Right lobe of liver (tissue), 6 donors: ENCODE data around the gene IRF2. TPM values are rescaled to one million over a fixed set of nuclear protein-coding genes. Genes with fewer than 3 reads are reported as not detected.
A peak's percentile ranks its signal among the peaks of the same experiment; 100 is the strongest.

Experiments used
- ATAC-seq, 4 donors: fragments of 200-7000 bp; cut with Tn5 transposase; one replicate each; pipeline ENCODE4 v1.9.1; 2020; ENCODE audit warnings: mild to moderate bottlenecking in 4 of 4, moderate library complexity in 4 of 4
- DNase-seq, 3 donors: peaks; one replicate each; pipeline ENCODE4 v3.0.0-alpha.2; 2020
- H3K27ac ChIP-seq, 3 donors: fragments of 200-600 bp; one replicate each; pipeline ENCODE4 v1.8.0; 2022
- H3K27me3 ChIP-seq, 2 donors: fragments of 200-600 bp; one replicate each; pipeline ENCODE4 v1.8.0; 2022
- H3K36me3 ChIP-seq, 4 donors: fragments of 200-600 bp; sonication (generic) in 1 of 4; one replicate each; pipeline versions ENCODE4 v1.5.1 to v1.8.0; 2017 to 2022; ENCODE audit warnings: control low read depth in 1 of 4
- H3K4me1 ChIP-seq, 4 donors: fragments of 200-600 bp; sonication (generic) in 1 of 4; one replicate each; pipeline versions ENCODE4 v1.5.1 to v1.8.0; 2017 to 2022; ENCODE audit warnings: control low read depth in 1 of 4
- H3K4me3 ChIP-seq, 3 donors: fragments of 200-600 bp; one replicate each; pipeline ENCODE4 v1.8.0; 2022
- H3K9me3 ChIP-seq, 4 donors: fragments of 200-600 bp; sonication (generic) in 1 of 4; one replicate each; pipeline versions ENCODE4 v1.5.1 to v1.8.0; 2017 to 2022; ENCODE audit warnings: control low read depth in 1 of 4
- POLR2A ChIP-seq: fragments of 450-650 bp; IDR thresholded peaks from one replicate; pipeline ENCODE4 v1.6.1; 2017; ENCODE audit warnings: antibody characterized with exemption, mild to moderate bottlenecking
- WGBS: methylation state at CpG from one replicate; pipeline ENCODE4 v1.1.6; 2018; ENCODE audit warnings: low coverage, low lambda C conversion rate; ENCODE audit not compliant: insufficient coverage; ENCODE audit errors: missing lambda C conversion rate; 5-methylcytosine and 5-hydroxymethylcytosine counted together
- intact Hi-C, 2 donors: fragments of 100-400 bp; cut with DNase I; formaldehyde crosslinking; loops; one replicate each; pipeline versions ENCODE4 v1.11.2 to v1.14.1; 2022
- total RNA-seq, 6 experiments: library from RNA; depleted of rRNA in 2 of 6; stranded (reverse); fragments of >200 nt in 2 of 6; fragmentation: NEBNext Ultra II Directional in 3 of 6; extraction: Animal tissue kit (Norgen Biotek cat#: 25700) in 3 of 6; gene quantifications; one replicate each; pipeline versions ENCODE4 v1.1.0 to v1.2.4, GENCODE V29; 2016 to 2023
- TF ChIP-seq, protein P1 (sequence below), 4 donors: fragments of 200-600 bp in 3 of 4; fragments of 450-650 bp in 1 of 4; IDR thresholded peaks; one replicate each; pipeline versions ENCODE4 v1.5.1 to v1.8.0; 2016 to 2022; ENCODE audit warnings: antibody characterized with exemption in 4 of 4, mild to moderate bottlenecking in 2 of 4
- donor health status: DM: no; HTN: yes; CAD: no.
- donor health status: DM: no; HTN: no; CAD: no.
- donor health status: DM: no; HTN: no; CAD: no.
- donor health status: DM: no; HTN: yes; CAD: no.
- donor health status: DM: no; HTN: yes; CAD: no.

Gene IRF2
- total RNA-seq, 6 experiments from 2014 or later: 16.9 to 29.0 (median 21.3) TPM

DNA sequence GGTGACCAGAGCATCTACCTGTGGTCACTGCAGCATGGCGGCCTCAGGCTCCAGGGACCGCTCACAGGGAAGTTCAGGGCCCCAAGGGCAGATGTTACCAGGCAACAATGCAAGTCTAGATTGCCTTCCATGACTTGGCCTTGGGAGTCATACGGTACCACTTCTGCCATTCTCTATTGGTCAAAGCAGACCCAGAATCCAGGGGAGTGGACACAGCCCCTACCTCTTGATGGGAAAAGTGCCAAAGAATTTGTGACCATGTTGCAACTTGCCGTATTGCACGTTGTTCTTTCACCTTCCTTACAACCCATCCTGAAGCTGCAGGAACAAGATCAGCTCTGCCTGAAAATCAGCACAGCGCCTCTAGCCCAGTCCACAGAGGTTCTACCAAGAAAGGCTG is 111.1 kb downstream of the IRF2 start:
- Histone ChIP-seq H3K27me3 (no peaks in the 10 kb centered on the region), H3K4me1 (peaks cover 0 to 22% (median 7%) of the 10 kb centered on the region in 4 donors), H3K27ac (no peak overlapping the region), H3K36me3 (no peaks in the 10 kb centered on the region), H3K4me3 (no peak overlapping the region), H3K9me3 (no peaks in the 10 kb centered on the region)
- DNase-seq (no peak), ATAC-seq (no peak)
- TF ChIP-seq, protein P1, sequence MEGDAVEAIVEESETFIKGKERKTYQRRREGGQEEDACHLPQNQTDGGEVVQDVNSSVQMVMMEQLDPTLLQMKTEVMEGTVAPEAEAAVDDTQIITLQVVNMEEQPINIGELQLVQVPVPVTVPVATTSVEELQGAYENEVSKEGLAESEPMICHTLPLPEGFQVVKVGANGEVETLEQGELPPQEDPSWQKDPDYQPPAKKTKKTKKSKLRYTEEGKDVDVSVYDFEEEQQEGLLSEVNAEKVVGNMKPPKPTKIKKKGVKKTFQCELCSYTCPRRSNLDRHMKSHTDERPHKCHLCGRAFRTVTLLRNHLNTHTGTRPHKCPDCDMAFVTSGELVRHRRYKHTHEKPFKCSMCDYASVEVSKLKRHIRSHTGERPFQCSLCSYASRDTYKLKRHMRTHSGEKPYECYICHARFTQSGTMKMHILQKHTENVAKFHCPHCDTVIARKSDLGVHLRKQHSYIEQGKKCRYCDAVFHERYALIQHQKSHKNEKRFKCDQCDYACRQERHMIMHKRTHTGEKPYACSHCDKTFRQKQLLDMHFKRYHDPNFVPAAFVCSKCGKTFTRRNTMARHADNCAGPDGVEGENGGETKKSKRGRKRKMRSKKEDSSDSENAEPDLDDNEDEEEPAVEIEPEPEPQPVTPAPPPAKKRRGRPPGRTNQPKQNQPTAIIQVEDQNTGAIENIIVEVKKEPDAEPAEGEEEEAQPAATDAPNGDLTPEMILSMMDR (IDR thresholded peaks at IDR 0.05): no peak
- TF ChIP-seq POLR2A: no peak
- WGBS: 48% methylated on average over 3 of the region's 6 CpGs
- intact Hi-C loops: no loop called here

DNA sequence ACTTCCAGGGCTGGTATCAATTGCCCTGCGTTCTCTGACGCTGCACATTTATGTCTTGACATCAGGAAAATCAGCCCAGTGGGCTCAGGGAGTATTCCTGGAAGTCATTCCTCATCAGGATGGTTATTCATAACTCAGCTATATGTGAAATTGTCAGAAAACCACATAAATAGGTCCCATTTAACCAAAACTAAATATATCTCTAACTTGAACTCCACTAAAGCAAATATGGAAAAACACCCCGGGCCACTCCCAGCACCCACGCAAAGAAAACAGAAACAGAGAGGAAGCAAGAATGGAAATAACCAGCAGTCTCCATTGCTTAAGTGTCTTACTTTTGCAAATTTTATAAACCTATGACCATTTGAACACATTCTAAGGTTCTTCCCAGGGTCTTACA is 112.0 kb downstream of the IRF2 start:
- no peak overlapping the region for H3K4me3 ChIP-seq
- H3K27ac ChIP-seq: peak overlapping the region in 2 of 3 donors; percentile 17 to 36
- TF ChIP-seq POLR2A: no peak
- TF ChIP-seq, protein P1 (IDR thresholded peaks at IDR 0.05): no peak
- no peaks in the 10 kb centered on the region for H3K9me3 ChIP-seq
- intact Hi-C loops: no loop called here
- peaks cover 0 to 26% (median 9%) of the 10 kb centered on the region in 4 donors for H3K4me1 ChIP-seq
- H3K27me3 ChIP-seq: no peaks in the 10 kb centered on the region
- DNase-seq (no peak), ATAC-seq (no peak)
- WGBS: 57% methylated on average over 4 of the region's 4 CpGs
- no peaks in the 10 kb centered on the region for H3K36me3 ChIP-seq

DNA sequence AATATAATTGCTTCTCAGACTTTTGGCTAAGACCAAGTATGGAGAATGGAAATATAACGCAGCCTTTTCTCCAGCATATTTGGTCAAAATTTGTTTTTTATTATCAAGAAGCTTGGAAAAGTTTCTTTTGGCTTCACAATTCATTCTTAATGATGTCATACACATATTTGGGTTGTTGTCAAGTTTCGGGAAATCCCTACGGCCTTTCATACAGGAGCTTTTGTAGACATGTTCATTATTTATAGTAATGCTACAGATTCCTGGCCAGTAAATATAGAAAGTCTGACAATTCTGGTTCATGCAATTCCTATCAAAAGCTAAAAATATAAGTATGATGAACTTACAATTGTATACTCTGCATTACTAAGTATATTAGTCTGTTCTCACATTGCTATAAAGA is 112.9 kb downstream of the IRF2 start:
- WGBS: 71% methylated on average over 3 of the region's 3 CpGs
- no peak overlapping the region for H3K4me3 ChIP-seq
- no peaks in the 10 kb centered on the region for H3K27me3 ChIP-seq
- peaks cover 0 to 26% (median 11%) of the 10 kb centered on the region in 4 donors for H3K4me1 ChIP-seq
- H3K9me3 ChIP-seq: no peaks in the 10 kb centered on the region
- H3K27ac ChIP-seq: peak overlapping the region in 1 of 3 donors; percentile 36
- no peak for DNase-seq
- H3K36me3 ChIP-seq: no peaks in the 10 kb centered on the region
- intact Hi-C loops: no loop called here
- TF ChIP-seq, protein P1 (IDR thresholded peaks at IDR 0.05): no peak
- TF ChIP-seq POLR2A: no peak
- ATAC-seq: no peak

DNA sequence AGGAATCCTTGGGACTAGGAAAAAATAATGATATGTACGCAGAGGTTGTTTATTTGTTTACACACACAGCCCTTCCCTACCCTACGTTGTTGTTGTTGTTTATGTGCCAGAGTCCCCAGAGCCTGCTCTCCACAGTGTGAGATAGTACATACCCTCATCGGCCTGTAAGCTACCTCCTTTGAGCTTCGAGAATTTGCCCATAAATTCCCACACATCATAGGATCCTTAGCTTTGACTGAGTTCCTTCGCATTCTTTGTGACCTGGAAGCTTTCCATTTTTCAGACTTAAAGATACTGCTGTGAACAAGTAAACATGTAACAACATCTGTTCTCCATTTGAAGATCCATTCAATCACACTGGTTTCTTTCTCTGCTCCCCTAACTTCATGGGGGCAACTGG is 114.5 kb downstream of the IRF2 start:
- Histone ChIP-seq H3K4me3 (no peak overlapping the region), H3K4me1 (peaks cover 0 to 37% (median 12%) of the 10 kb centered on the region in 4 donors), H3K36me3 (no peaks in the 10 kb centered on the region), H3K27ac (no peak overlapping the region), H3K27me3 (no peaks in the 10 kb centered on the region), H3K9me3 (no peaks in the 10 kb centered on the region)
- 72% methylated on average over 4 of the region's 5 CpGs for WGBS
- intact Hi-C loops: no loop called here
- DNase-seq (no peak), ATAC-seq (no peak)
- no peak for TF ChIP-seq POLR2A
- TF ChIP-seq, protein P1 (IDR thresholded peaks at IDR 0.05): no peak
